Hepatocyte (in vitro differentiated cells): ENCODE measurements around the gene CD164. TPM values are rescaled to one million over a fixed set of nuclear protein-coding genes. Genes with fewer than 3 reads are reported as not detected.

ENCODE experiments used
- DNase-seq: peaks from one replicate; pipeline ENCODE4 v3.0.0-alpha.2; 2016; ENCODE audit warnings: low spot score
- H2AFZ ChIP-seq: fragments of 200-600 bp; sonication (generic); 2 replicates; pipeline ENCODE4 v1.6.0; 2016; ENCODE audit warnings: antibody characterized with exemption, mild to moderate bottlenecking
- H3K27ac ChIP-seq: fragments of 200-600 bp; sonication (generic); 2 replicates; pipeline ENCODE4 v1.5.1; 2016; ENCODE audit warnings: mild to moderate bottlenecking
- H3K27me3 ChIP-seq: fragments of 200-600 bp; sonication (generic); 2 replicates; pipeline ENCODE4 v1.6.1; 2016
- H3K36me3 ChIP-seq: fragments of 200-600 bp; sonication (generic); replicated peaks from 2 replicates; pipeline ENCODE4 v1.5.1; 2016; ENCODE audit warnings: low read depth; ENCODE audit not compliant: insufficient read depth
- H3K4me1 ChIP-seq: fragments of 200-600 bp; sonication (generic); 2 replicates; pipeline ENCODE4 v1.5.1; 2016; ENCODE audit warnings: mild to moderate bottlenecking, moderate library complexity; ENCODE audit not compliant: insufficient read depth
- H3K4me2 ChIP-seq: fragments of 200-600 bp; sonication (generic); 2 replicates; pipeline ENCODE4 v1.6.0; 2016
- H3K4me3 ChIP-seq: fragments of 200-600 bp; sonication (generic); 2 replicates; pipeline ENCODE4 v1.5.1; 2016; ENCODE audit warnings: mild to moderate bottlenecking
- H3K79me2 ChIP-seq: fragments of 200-600 bp; sonication (generic); 2 replicates; pipeline ENCODE4 v1.6.0; 2017; ENCODE audit warnings: mild to moderate bottlenecking
- H3K9me2 ChIP-seq: fragments of 200-600 bp; sonication (generic); replicated peaks from 2 replicates; pipeline ENCODE4 v1.6.0; 2017; ENCODE audit warnings: mild to moderate bottlenecking; ENCODE audit not compliant: insufficient read depth
- H3K9me3 ChIP-seq: fragments of 200-600 bp; sonication (generic); 2 replicates; pipeline ENCODE4 v1.5.1; 2016; ENCODE audit warnings: low read depth, mild to moderate bottlenecking
- H4K20me1 ChIP-seq: fragments of 200-600 bp; sonication (generic); 2 replicates; pipeline ENCODE4 v1.6.0; 2016; ENCODE audit warnings: mild to moderate bottlenecking; ENCODE audit not compliant: insufficient read depth, poor library complexity, severe bottlenecking
- EZH2 ChIP-seq: fragments of 200-600 bp; sonication (generic); IDR thresholded peaks from 2 replicates; pipeline ENCODE4 v1.6.1; 2016; ENCODE audit warnings: antibody characterized with exemption, mild to moderate bottlenecking, borderline replicate concordance
- EZH2phosphoT487 ChIP-seq: fragments of 200-600 bp; sonication (generic); IDR thresholded peaks from one replicate; pipeline ENCODE4 v1.6.1; 2018; ENCODE audit warnings: antibody characterized with exemption, mild to moderate bottlenecking, low read depth, moderate library complexity; ENCODE audit not compliant: unreplicated experiment, severe bottlenecking
- WGBS: methylation state at CpG from one replicate; pipeline ENCODE4 v1.1.6; 2016; ENCODE audit warnings: low lambda C conversion rate; ENCODE audit errors: missing lambda C conversion rate; 5-methylcytosine and 5-hydroxymethylcytosine counted together
- polyA plus RNA-seq: library from polyadenylated mRNA; unstranded; fragments of >200 nt; fragmentation: Nextera tagmentation; extraction: Ambion mirVana; gene quantifications from 2 replicates; pipeline ENCODE4 v1.2.1, GENCODE V29; 2016
- total RNA-seq: library from RNA; depleted of rRNA; stranded (reverse); fragments of >200 nt; gene quantifications from 2 replicates; pipeline ENCODE4 v1.2.3, GENCODE V29; 2014
- TF ChIP-seq, protein P1 (sequence below): fragments of 200-600 bp; sonication (generic); IDR thresholded peaks from 2 replicates; pipeline ENCODE4 v1.5.1; 2016; ENCODE audit warnings: antibody characterized with exemption, mild to moderate bottlenecking; ENCODE audit not compliant: poor library complexity

Gene CD164
- total and polyA plus RNA-seq, 2 experiments from 2014 or later: 475 to 574 TPM

- peaks cover 34% of the 10 kb centered on the region for H3K4me1 ChIP-seq
Measured at GRCh38 chr6:109351231-109352130, 30.8 kb downstream of the CD164 start.

DNA sequence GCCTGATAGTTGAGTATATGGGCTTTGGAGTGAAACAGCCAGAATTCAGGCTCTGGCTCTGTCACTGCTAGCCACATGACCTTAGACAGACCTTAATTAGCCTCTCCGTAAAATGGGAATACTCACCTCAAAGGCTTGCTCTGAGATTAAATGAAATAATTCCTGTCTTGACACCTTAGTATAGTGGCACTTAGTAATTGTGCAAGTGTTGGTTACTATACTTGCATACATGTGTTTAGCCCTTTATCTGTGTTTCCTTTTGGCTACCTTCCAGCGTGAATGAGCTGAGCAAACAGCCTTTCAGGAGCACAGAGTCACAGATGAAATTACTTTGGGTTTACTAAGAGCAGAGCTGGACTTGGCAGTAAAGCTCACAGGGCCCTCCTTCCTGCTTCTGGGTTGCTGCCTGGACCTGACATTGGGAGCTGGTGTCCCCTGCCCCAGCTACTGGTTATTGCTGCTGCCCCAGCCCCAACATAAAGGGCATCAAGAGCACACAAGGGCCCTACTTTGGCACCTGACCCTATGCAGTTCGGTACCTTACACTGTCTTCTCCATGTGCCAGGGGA, 32.8 kb downstream of the CD164 start:
- H3K79me2 ChIP-seq: no peaks in the 10 kb centered on the region

More at GRCh38 chr6:109351231-109352130, 30.8 kb downstream of the CD164 start:
- Histone ChIP-seq H3K36me3 (no peaks in the 10 kb centered on the region), H3K27ac (peak overlapping the region; percentile 31), H3K9me2 (no peaks in the 10 kb centered on the region), H3K4me3 (no peak overlapping the region), H3K4me2 (no peak overlapping the region), H3K9me3 (peaks cover 4% of the 10 kb centered on the region), H2AFZ (no peak overlapping the region), H3K79me2 (no peaks in the 10 kb centered on the region), H4K20me1 (no peaks in the 10 kb centered on the region), H3K27me3 (no peaks in the 10 kb centered on the region)
- WGBS: 97% methylated on average over 5 of the region's 5 CpGs
- no peak for DNase-seq
- TF ChIP-seq, protein P1, sequence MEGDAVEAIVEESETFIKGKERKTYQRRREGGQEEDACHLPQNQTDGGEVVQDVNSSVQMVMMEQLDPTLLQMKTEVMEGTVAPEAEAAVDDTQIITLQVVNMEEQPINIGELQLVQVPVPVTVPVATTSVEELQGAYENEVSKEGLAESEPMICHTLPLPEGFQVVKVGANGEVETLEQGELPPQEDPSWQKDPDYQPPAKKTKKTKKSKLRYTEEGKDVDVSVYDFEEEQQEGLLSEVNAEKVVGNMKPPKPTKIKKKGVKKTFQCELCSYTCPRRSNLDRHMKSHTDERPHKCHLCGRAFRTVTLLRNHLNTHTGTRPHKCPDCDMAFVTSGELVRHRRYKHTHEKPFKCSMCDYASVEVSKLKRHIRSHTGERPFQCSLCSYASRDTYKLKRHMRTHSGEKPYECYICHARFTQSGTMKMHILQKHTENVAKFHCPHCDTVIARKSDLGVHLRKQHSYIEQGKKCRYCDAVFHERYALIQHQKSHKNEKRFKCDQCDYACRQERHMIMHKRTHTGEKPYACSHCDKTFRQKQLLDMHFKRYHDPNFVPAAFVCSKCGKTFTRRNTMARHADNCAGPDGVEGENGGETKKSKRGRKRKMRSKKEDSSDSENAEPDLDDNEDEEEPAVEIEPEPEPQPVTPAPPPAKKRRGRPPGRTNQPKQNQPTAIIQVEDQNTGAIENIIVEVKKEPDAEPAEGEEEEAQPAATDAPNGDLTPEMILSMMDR: no peak
- no peak for TF ChIP-seq EZH2
- TF ChIP-seq EZH2phosphoT487: no peak

GRCh38 chr6:109348226-109348625, 34.0 kb downstream of the CD164 start:
- no peak for TF ChIP-seq EZH2phosphoT487
- TF ChIP-seq, protein P1: no peak
- TF ChIP-seq EZH2: no peak
- Histone ChIP-seq H3K27me3 (no peaks in the 10 kb centered on the region), H2AFZ (no peak overlapping the region), H3K9me3 (no peaks in the 10 kb centered on the region), H3K79me2 (no peaks in the 10 kb centered on the region), H3K9me2 (no peaks in the 10 kb centered on the region), H3K4me3 (no peak overlapping the region), H3K27ac (peak overlapping the region; percentile 24), H3K36me3 (no peaks in the 10 kb centered on the region), H3K4me2 (no peak overlapping the region), H4K20me1 (no peaks in the 10 kb centered on the region), H3K4me1 (peaks cover 34% of the 10 kb centered on the region)
- DNase-seq: no peak
- 91% methylated on average over 8 of the region's 8 CpGs for WGBS

More for the DNA sequence above, 32.8 kb downstream of the CD164 start:
- no peak overlapping the region for H3K4me2 ChIP-seq
- no peaks in the 10 kb centered on the region for H3K9me3 ChIP-seq
- peaks cover 34% of the 10 kb centered on the region for H3K4me1 ChIP-seq
- H3K9me2 ChIP-seq: no peaks in the 10 kb centered on the region
- H3K27ac ChIP-seq: peak overlapping the region; percentile 37
- H3K36me3 ChIP-seq: no peaks in the 10 kb centered on the region
- H3K27me3 ChIP-seq: no peaks in the 10 kb centered on the region
- 74% methylated on average over 3 of the region's 3 CpGs for WGBS
- DNase-seq: peak; percentile 75
- H3K4me3 ChIP-seq: no peak overlapping the region
- H4K20me1 ChIP-seq: no peaks in the 10 kb centered on the region
- no peak overlapping the region for H2AFZ ChIP-seq
- no peak for TF ChIP-seq EZH2phosphoT487
- TF ChIP-seq EZH2: no peak
- TF ChIP-seq, protein P1: no peak
